GM23338 (cell line): ENCODE data around the gene WT1. TPM values are rescaled to one million over a fixed set of nuclear protein-coding genes. Genes with fewer than 3 reads are reported as not detected.

Experiments used
- ATAC-seq: fragments of 200-7000 bp; cut with Tn5 transposase; 3 replicates; pipeline ENCODE4 v1.9.1; 2020
- DNase-seq: peaks from one replicate; pipeline ENCODE4 v3.0.0-alpha.2; 2015; ENCODE audit warnings: low spot score
- H2AFZ ChIP-seq: fragments of 200-600 bp; sonication (generic); 2 replicates; pipeline ENCODE4 v1.8.0; 2016; ENCODE audit warnings: antibody characterized with exemption, mild to moderate bottlenecking, moderate library complexity
- H3F3A ChIP-seq: fragments of 200-600 bp; sonication (generic); replicated peaks from 2 replicates; pipeline ENCODE4 v1.8.0; 2017; ENCODE audit warnings: antibody characterized with exemption, mixed run types, low read depth
- H3K27ac ChIP-seq: fragments of 200-600 bp; sonication (generic); 2 replicates; pipeline ENCODE4 v1.6.1; 2016; ENCODE audit warnings: low read depth
- H3K27me3 ChIP-seq: fragments of 200-600 bp; sonication (generic); 2 replicates; pipeline ENCODE4 v1.8.0; 2016; ENCODE audit warnings: mild to moderate bottlenecking, mixed run types, moderate library complexity; ENCODE audit not compliant: insufficient read depth
- H3K36me3 ChIP-seq: fragments of 200-600 bp; sonication (generic); 2 replicates; pipeline ENCODE4 v1.8.0; 2016; ENCODE audit warnings: mild to moderate bottlenecking; ENCODE audit not compliant: insufficient read depth
- H3K4me1 ChIP-seq: fragments of 200-600 bp; sonication (generic); 2 replicates; pipeline ENCODE4 v1.8.0; 2016; ENCODE audit warnings: mild to moderate bottlenecking, moderate library complexity; ENCODE audit not compliant: insufficient read depth
- H3K4me2 ChIP-seq: fragments of 200-600 bp; sonication (generic); 2 replicates; pipeline ENCODE4 v1.7.1; 2017; ENCODE audit warnings: mixed run types
- H3K4me3 ChIP-seq: fragments of 200-600 bp; sonication (generic); 2 replicates; pipeline ENCODE4 v1.6.1; 2016; ENCODE audit warnings: mixed run types
- H3K79me2 ChIP-seq: fragments of 200-600 bp; sonication (generic); replicated peaks from 2 replicates; pipeline ENCODE4 v1.8.0; 2017; ENCODE audit warnings: mild to moderate bottlenecking; ENCODE audit not compliant: insufficient read depth
- H3K9me2 ChIP-seq: fragments of 200-600 bp; sonication (generic); 2 replicates; pipeline ENCODE4 v1.8.0; 2017; ENCODE audit not compliant: insufficient read depth
- H4K20me1 ChIP-seq: fragments of 200-600 bp; sonication (generic); replicated peaks from 2 replicates; pipeline ENCODE4 v1.8.0; 2017; ENCODE audit warnings: mild to moderate bottlenecking; ENCODE audit not compliant: insufficient read depth
- H3K27ac Mint-ChIP-seq: 2 replicates; pipeline ENCODE4 v1.8.0; 2020; ENCODE audit warnings: inconsistent platforms, mild to moderate bottlenecking, moderate library complexity, mixed read lengths
- H3K27me3 Mint-ChIP-seq: 3 replicates; pipeline ENCODE4 v1.8.0; 2022; ENCODE audit warnings: low read depth, mild to moderate bottlenecking, moderate library complexity, mixed read lengths, inconsistent platforms; ENCODE audit not compliant: insufficient read depth, poor library complexity
- H3K36me3 Mint-ChIP-seq: 3 replicates; pipeline ENCODE4 v1.8.0; 2021; ENCODE audit warnings: low read depth, mild to moderate bottlenecking, inconsistent platforms, moderate library complexity, mixed read lengths
- H3K4me1 Mint-ChIP-seq: 3 replicates; pipeline ENCODE4 v1.8.0; 2020; ENCODE audit warnings: mild to moderate bottlenecking, inconsistent platforms, mixed read lengths
- H3K4me3 Mint-ChIP-seq: 3 replicates; pipeline ENCODE4 v1.8.0; 2021; ENCODE audit warnings: moderate library complexity, mild to moderate bottlenecking, inconsistent platforms, mixed read lengths
- H3K9me3 Mint-ChIP-seq: 3 replicates; pipeline ENCODE4 v1.8.0; 2020; ENCODE audit warnings: moderate library complexity, mild to moderate bottlenecking, inconsistent platforms, mixed read lengths
- EZH2 ChIP-seq: fragments of 200-600 bp; sonication (generic); IDR thresholded peaks from one replicate; pipeline ENCODE4 v1.8.0; 2017; ENCODE audit warnings: antibody characterized with exemption, mild to moderate bottlenecking, low read depth; ENCODE audit not compliant: unreplicated experiment
- EZH2phosphoT487 ChIP-seq: fragments of 200-600 bp; sonication (generic); IDR thresholded peaks from one replicate; pipeline ENCODE4 v1.8.1; 2018; ENCODE audit warnings: antibody characterized with exemption; ENCODE audit not compliant: unreplicated experiment
- NANOG ChIP-seq: IDR thresholded peaks from 2 replicates; pipeline ENCODE4 v1.6.1; 2016; ENCODE audit warnings: antibody characterized with exemption, borderline replicate concordance
- POLR2AphosphoS5 ChIP-seq: IDR thresholded peaks from 2 replicates; pipeline ENCODE4 v1.6.1; 2016; ENCODE audit warnings: antibody characterized with exemption, low read depth
- ZNF331 ChIP-seq: fragments of 250-450 bp; sonication (Bioruptor Pico); IDR thresholded peaks from 2 replicates; pipeline ENCODE4 v1.5.0; 2020; ENCODE audit warnings: low read depth, mild to moderate bottlenecking, moderate library complexity
- polyA plus RNA-seq: library from polyadenylated mRNA; unstranded; fragments of >200 nt; fragmentation: Nextera tagmentation; extraction: Ambion mirVana; gene quantifications from 2 replicates; pipeline ENCODE4 v1.2.1, GENCODE V29; 2016
- total RNA-seq: library from RNA; depleted of rRNA; stranded (reverse); fragments of >200 nt; shearing (Covaris generic); gene quantifications from 2 replicates; pipeline ENCODE4 v1.2.3, GENCODE V29; 2014
- TF ChIP-seq, protein P1 (sequence below): fragments of 250-450 bp; sonication (Bioruptor Pico); IDR thresholded peaks from 2 replicates; pipeline ENCODE4 v1.5.0; 2020; ENCODE audit warnings: mild to moderate bottlenecking, moderate library complexity
- TF ChIP-seq, protein P2 (sequence below), 2 experiments: fragments of 200-600 bp in 1 of 2; sonication (generic) in 1 of 2; conservative IDR thresholded peaks; 2 replicates each; pipeline versions ENCODE4 v1.5.1 to v1.6.1; 2016 to 2017; ENCODE audit warnings: antibody characterized with exemption in 2 of 2, low read depth in 2 of 2, mild to moderate bottlenecking in 2 of 2, moderate library complexity in 1 of 2

The WT1 gene
- total and polyA plus RNA-seq, 2 experiments from 2014 or later, result 0.21 TPM; not detected in 1

DNA sequence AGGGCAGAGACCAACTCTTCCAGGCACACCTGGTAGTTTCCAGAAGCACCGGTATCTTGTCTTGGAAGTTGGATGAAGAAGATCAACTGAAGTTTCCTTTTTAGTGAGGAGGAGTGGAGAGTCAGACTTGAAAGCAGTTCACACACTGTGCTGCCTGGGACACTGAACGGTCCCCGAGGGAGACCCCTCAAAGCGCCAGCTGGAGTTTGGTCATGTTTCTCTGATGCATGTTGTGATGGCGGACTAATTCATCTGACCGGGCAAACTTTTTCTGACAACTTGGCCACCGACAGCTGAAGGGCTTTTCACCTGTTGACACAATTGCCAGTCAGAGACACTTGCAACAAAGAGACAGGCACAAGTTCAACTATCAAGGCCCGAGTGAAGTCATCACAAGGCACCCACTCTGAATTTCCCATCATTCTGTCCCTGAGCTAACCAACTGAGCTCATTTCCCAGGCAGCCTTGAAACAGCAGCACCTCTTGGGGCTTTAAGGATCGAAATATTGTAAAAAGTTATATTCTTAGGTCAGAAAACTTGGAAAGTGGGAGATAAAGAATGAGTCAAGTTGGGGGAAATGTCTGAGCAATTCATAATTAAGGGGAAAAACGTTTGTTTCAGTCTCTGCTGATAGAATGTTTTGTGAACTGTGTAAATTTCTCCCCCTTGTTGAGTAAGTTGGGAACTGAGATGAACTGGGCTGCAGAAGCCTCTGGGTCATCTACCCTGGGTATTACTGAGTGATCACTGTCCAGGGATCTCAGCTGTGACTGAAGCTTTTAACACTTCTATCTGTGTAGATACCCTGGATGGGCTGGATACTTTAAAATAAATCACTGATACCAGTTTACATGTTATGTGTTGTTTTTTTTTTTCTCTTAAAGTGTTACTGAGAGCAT is 46.2 kb downstream of the WT1 start (continued):
- TF ChIP-seq, protein P1, sequence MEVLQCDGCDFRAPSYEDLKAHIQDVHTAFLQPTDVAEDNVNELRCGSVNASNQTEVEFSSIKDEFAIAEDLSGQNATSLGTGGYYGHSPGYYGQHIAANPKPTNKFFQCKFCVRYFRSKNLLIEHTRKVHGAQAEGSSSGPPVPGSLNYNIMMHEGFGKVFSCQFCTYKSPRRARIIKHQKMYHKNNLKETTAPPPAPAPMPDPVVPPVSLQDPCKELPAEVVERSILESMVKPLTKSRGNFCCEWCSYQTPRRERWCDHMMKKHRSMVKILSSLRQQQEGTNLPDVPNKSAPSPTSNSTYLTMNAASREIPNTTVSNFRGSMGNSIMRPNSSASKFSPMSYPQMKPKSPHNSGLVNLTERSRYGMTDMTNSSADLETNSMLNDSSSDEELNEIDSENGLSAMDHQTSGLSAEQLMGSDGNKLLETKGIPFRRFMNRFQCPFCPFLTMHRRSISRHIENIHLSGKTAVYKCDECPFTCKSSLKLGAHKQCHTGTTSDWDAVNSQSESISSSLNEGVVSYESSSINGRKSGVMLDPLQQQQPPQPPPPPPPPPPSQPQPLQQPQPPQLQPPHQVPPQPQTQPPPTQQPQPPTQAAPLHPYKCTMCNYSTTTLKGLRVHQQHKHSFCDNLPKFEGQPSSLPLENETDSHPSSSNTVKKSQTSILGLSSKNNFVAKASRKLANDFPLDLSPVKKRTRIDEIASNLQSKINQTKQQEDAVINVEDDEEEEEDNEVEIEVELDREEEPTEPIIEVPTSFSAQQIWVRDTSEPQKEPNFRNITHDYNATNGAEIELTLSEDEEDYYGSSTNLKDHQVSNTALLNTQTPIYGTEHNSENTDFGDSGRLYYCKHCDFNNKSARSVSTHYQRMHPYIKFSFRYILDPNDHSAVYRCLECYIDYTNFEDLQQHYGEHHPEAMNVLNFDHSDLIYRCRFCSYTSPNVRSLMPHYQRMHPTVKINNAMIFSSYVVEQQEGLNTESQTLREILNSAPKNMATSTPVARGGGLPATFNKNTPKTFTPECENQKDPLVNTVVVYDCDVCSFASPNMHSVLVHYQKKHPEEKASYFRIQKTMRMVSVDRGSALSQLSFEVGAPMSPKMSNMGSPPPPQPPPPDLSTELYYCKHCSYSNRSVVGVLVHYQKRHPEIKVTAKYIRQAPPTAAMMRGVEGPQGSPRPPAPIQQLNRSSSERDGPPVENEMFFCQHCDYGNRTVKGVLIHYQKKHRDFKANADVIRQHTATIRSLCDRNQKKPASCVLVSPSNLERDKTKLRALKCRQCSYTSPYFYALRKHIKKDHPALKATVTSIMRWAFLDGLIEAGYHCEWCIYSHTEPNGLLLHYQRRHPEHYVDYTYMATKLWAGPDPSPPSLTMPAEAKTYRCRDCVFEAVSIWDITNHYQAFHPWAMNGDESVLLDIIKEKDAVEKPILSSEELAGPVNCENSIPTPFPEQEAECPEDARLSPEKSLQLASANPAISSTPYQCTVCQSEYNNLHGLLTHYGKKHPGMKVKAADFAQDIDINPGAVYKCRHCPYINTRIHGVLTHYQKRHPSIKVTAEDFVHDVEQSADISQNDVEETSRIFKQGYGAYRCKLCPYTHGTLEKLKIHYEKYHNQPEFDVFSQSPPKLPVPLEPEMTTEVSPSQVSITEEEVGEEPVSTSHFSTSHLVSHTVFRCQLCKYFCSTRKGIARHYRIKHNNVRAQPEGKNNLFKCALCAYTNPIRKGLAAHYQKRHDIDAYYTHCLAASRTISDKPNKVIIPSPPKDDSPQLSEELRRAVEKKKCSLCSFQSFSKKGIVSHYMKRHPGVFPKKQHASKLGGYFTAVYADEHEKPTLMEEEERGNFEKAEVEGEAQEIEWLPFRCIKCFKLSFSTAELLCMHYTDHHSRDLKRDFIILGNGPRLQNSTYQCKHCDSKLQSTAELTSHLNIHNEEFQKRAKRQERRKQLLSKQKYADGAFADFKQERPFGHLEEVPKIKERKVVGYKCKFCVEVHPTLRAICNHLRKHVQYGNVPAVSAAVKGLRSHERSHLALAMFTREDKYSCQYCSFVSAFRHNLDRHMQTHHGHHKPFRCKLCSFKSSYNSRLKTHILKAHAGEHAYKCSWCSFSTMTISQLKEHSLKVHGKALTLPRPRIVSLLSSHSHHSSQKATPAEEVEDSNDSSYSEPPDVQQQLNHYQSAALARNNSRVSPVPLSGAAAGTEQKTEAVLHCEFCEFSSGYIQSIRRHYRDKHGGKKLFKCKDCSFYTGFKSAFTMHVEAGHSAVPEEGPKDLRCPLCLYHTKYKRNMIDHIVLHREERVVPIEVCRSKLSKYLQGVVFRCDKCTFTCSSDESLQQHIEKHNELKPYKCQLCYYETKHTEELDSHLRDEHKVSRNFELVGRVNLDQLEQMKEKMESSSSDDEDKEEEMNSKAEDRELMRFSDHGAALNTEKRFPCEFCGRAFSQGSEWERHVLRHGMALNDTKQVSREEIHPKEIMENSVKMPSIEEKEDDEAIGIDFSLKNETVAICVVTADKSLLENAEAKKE (CRISPR knock-in tag), result no peak
- TF ChIP-seq ZNF331 (CRISPR knock-in tag), result no peak
- no peak for TF ChIP-seq NANOG

DNA sequence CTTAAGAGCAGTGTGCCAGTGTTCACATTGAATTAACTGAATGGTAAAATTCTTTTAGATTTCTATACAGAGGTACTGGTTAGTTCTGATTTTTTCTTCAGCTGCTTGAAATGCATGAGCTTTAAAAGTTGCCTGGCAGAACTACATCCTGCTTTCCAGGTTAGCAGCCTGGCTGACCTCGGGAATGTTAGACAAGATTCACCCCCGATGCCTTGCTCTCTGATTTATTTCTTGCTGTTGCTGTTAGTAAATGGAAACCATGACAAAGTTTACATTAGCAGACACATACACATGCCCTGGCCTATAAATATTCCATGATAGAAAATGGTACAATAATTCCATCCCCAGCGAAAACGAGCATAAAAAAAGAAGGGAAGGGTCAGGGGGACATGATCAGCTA is 47.0 kb downstream of the WT1 start:
- Mint-ChIP-seq H3K36me3 (no peaks in the 10 kb centered on the region), H3K27me3 (peaks cover 2% of the 10 kb centered on the region)
- TF ChIP-seq, protein P2, sequence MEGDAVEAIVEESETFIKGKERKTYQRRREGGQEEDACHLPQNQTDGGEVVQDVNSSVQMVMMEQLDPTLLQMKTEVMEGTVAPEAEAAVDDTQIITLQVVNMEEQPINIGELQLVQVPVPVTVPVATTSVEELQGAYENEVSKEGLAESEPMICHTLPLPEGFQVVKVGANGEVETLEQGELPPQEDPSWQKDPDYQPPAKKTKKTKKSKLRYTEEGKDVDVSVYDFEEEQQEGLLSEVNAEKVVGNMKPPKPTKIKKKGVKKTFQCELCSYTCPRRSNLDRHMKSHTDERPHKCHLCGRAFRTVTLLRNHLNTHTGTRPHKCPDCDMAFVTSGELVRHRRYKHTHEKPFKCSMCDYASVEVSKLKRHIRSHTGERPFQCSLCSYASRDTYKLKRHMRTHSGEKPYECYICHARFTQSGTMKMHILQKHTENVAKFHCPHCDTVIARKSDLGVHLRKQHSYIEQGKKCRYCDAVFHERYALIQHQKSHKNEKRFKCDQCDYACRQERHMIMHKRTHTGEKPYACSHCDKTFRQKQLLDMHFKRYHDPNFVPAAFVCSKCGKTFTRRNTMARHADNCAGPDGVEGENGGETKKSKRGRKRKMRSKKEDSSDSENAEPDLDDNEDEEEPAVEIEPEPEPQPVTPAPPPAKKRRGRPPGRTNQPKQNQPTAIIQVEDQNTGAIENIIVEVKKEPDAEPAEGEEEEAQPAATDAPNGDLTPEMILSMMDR (conservative IDR thresholded peaks at IDR 0.05; ENCODE audit: low read depth in 2 of 2), result no peak
- no peak for TF ChIP-seq EZH2phosphoT487
- TF ChIP-seq EZH2, result no peak
- no peak for TF ChIP-seq ZNF331 (CRISPR knock-in tag)
- no peak for TF ChIP-seq POLR2AphosphoS5
- TF ChIP-seq NANOG, result no peak

More for the DNA sequence above, 47.0 kb downstream of the WT1 start:
- no peak overlapping the region for H3K27ac Mint-ChIP-seq
- no peak overlapping the region for H3K4me3 Mint-ChIP-seq
- H3K4me1 ChIP-seq, result peaks cover 9% of the 10 kb centered on the region; the same call in 1 of the 2 replicates
- H3K27me3 ChIP-seq, result 0 out of 2 replicates have a peak, but pooled peaks cover 3% of the 10 kb centered on the region
- H3K4me1 Mint-ChIP-seq, result peaks cover 12% of the 10 kb centered on the region
- no peak overlapping the region for H3K4me3 ChIP-seq
- no peaks in the 10 kb centered on the region for H4K20me1 ChIP-seq
- no peaks in the 10 kb centered on the region for H3F3A ChIP-seq
- no peaks in the 10 kb centered on the region for H3K9me3 Mint-ChIP-seq
- ATAC-seq (no peak), DNase-seq (no peak)
- H3K27ac ChIP-seq, result no peak overlapping the region
- no peaks in the 10 kb centered on the region for H3K79me2 ChIP-seq
- no peaks in the 10 kb centered on the region for H3K36me3 ChIP-seq
- H3K4me2 ChIP-seq, result no peak overlapping the region
- peak overlapping the region; percentile 18; the same call in 1 of the 2 replicates for H2AFZ ChIP-seq
- H3K9me2 ChIP-seq, result no peaks in the 10 kb centered on the region
